Ureter (tissue), 1 donor: Measurements from ENCODE around the gene KRT79. TPM values are rescaled to one million over a fixed set of nuclear protein-coding genes. Genes with fewer than 3 reads are reported as not detected.
"Not testable (repeated sequence)": the region's sequence is repeated elsewhere in the genome, so short reads cannot be mapped to it uniquely, and the experiment has no call there.

Experiments used
- DNase-seq: peaks from one replicate; pipeline ENCODE4 v3.0.0-alpha.2; 2020; ENCODE audit warnings: low spot score
- total RNA-seq: library from RNA; stranded (reverse); gene quantifications from one replicate; pipeline ENCODE4 v1.2.4, GENCODE V29; 2023
- donor health status: DM: yes; HTN: yes; CAD: no.

Gene KRT79
- total RNA-seq, 1 donor from 2014 or later = not detected

GRCh38 chr12:52806821-52807543 lies 27.1 kb downstream of the KRT79 start:
- DNase-seq = no peak

GRCh38 chr12:52806169-52806811 lies 27.8 kb downstream of the KRT79 start:
- DNase-seq = no peak

- no peak for DNase-seq
These were observed 28.4 kb downstream of the KRT79 start for GRCh38 chr12:52805739-52806138.

GRCh38 chr12:52805000-52805399 lies 29.1 kb downstream of the KRT79 start:
- no peak for DNase-seq

GRCh38 chr12:52802442-52802841 lies 31.7 kb downstream of the KRT79 start:
- no peak for DNase-seq

GRCh38 chr12:52801773-52802172 lies 32.3 kb downstream of the KRT79 start:
- DNase-seq = no peak

GRCh38 chr12:52800259-52800917 lies 33.7 kb downstream of the KRT79 start:
- no peak for DNase-seq

- DNase-seq = no peak
These were observed 34.5 kb downstream of the KRT79 start for GRCh38 chr12:52799505-52800211.

GRCh38 chr12:52798671-52799504 lies 35.2 kb downstream of the KRT79 start:
- no peak for DNase-seq

GRCh38 chr12:52798003-52798670 lies 36.0 kb downstream of the KRT79 start:
- no peak for DNase-seq

GRCh38 chr12:52797529-52797894 lies 36.6 kb downstream of the KRT79 start:
- no peak for DNase-seq

- DNase-seq = no peak
These were observed 37.1 kb downstream of the KRT79 start for GRCh38 chr12:52796839-52797528.

- DNase-seq = no peak
These were observed 37.7 kb downstream of the KRT79 start for GRCh38 chr12:52796429-52796794.

- DNase-seq = no peak
These were observed 38.2 kb downstream of the KRT79 start, which contains the start of gene KRT3 for GRCh38 chr12:52795694-52796428. KRT3 (minus strand) TSS chr12:52796117; CDS start chr12:52796042, 75 bp downstream.

- not testable (repeated sequence) for DNase-seq
These were observed 38.8 kb downstream of the KRT79 start for GRCh38 chr12:52795332-52795674.

- DNase-seq = no peak
These were observed 39.4 kb downstream of the KRT79 start for GRCh38 chr12:52794479-52795331.

- DNase-seq = no peak
These were observed 41.7 kb downstream of the KRT79 start for GRCh38 chr12:52792185-52793029.
